ENCODE results near the gene RBBP9.
"Not testable (repeated sequence)": the region's sequence is repeated elsewhere in the genome, so short reads cannot be mapped to it uniquely, and the experiment has no call there.

The RBBP9 gene

DNA sequence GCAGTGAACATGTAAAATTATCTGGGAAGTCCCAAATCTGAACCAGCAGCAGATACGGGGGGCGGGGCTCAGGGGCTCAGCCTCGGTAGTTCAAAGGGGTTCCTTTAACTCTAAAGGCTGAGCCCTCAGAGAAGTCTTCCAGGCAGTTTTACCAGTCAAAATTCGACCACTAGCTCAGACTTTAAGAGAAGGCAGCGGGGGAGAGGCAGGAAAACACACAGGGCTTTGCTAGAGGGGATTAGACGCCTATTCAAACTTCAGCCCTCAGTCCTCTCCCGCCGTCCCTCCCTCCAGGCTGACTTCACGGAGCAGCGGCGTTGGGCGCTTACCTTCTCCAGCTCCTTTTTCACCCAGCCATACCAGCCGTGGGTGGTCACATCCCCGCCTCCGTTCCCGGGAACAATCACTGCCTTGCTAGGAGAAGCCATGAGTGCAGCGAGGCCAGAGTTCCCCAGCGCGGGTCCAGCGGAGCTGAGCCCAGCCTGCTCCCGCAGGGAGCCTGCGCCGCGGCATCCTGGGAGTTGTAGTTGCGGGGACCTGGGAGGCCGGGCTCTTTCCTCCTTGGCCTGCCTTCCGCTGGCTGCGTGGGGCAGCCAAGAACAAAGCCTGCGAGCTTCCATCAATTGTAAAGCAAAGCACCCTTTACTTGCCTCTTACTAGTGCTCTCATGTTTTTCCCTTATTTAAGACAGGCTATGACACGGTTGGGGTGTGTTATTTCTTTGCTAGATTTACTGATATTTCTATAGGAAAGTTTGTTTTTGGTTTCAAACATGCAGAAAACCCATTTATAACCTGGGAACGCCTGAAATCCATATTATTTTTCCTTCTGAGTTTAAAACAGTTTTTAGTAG lies at the start of gene RBBP9:
RBBP9 (minus strand) TSS at position 486 of the 853 bp plus-strand sequence; CDS start at position 428, 58 bp downstream.
- TF ChIP-seq POLR2A (IDR thresholded peaks at IDR 0.05; ENCODE audit: low read length) (peak; percentile 21), GATA1 (IDR thresholded peaks at IDR 0.05; ENCODE audit: low read depth, low read length) (no peak)
- DNase-seq: peak; percentile 63 to 69

DNA sequence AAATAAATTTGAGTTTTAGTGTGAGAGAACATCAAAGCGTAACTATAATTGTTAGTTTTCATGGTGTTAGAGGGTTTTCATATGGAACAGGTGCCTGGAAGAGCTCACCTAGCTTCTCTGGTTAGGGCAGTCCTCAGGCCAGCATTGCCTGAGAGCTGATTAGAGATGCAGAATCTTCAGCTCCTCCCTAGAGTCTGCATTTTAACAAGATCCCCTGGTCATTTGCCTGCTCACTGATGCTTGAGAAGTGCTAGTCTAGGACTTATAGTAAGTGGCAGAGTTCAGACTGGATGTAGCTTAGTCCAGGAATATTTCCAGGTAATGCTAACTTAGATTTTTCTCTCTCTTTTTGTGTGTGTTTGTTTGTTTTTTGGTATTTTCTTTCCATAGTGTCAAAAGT lies 48.5 kb upstream of the RBBP9 start:
- no peak for DNase-seq
- TF ChIP-seq GATA1 (IDR thresholded peaks at IDR 0.05; ENCODE audit: low read depth, low read length) (no peak), POLR2A (IDR thresholded peaks at IDR 0.05; ENCODE audit: low read length) (no peak)

DNA sequence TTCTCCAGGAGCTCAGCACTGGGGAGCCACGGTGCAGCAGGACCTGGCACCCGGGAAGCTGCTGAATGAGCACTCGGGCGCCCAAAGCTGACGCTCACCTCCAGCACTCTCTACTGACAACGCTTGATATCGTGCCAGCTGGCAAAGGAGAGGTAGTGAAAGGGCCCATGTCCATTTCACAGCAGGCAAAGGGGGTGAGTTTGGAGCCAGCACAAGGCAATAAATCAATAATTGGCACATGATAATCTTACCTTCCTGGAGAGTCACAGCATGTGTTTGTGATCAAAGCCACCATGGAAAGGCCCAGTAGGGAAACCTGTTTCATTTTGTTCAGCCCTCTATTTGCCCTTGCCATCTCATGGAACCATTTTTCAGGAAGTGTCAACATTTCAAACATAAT lies 46.9 kb upstream of the RBBP9 start:
- DNase-seq: no peak

GRCh38 chr20:18543216-18543615 lies 46.2 kb upstream of the RBBP9 start:
- TF ChIP-seq GATA1 (IDR thresholded peaks at IDR 0.05; ENCODE audit: low read depth, low read length) (no peak), POLR2A (IDR thresholded peaks at IDR 0.05; ENCODE audit: low read length) (no peak)

More for the DNA sequence above, 46.9 kb upstream of the RBBP9 start:
- TF ChIP-seq GATA1 (IDR thresholded peaks at IDR 0.05; ENCODE audit: low read depth, low read length) (no peak), POLR2A (IDR thresholded peaks at IDR 0.05; ENCODE audit: low read length) (no peak)

DNA sequence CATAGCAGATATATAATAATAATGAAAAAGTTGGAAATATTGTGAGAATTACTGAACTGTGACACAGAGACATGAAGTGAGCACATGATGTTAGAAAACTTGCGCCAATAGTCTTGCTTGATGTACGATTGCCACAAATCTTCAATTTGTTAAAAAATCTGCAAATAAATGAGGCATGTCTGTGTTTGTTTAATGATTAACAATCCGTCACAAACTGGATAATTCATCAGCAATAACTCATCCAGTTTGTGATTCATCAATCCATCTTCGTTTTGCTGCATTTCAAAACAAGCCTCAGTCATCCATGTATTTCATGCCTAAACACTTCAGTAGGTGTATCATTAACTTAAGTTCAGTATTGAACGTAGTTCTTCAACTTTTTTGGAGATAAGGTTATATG lies 44.7 kb upstream of the RBBP9 start:
- TF ChIP-seq POLR2A (IDR thresholded peaks at IDR 0.05; ENCODE audit: low read length) (no peak), GATA1 (IDR thresholded peaks at IDR 0.05; ENCODE audit: low read depth, low read length) (no peak)
- DNase-seq: no peak

More at GRCh38 chr20:18543216-18543615, 46.2 kb upstream of the RBBP9 start:
- no peak for DNase-seq

DNA sequence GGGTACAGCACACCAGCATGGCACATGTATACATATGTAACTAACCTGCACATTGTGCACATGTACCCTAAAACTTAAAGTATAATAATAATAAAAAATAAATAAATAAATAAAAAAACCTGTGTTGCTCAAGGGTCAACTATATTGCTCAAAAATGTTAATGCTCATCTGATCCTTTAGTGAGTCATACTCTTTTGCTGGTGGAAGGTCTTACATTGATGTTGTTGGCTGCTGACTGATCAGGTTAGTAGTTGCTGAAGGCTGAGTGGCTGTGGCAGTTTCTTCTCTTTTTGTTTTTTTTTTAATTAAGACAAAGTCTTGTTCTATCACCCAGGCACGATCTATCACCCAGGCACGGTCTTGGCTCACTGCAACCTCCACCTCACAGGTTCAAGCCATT lies 40.6 kb upstream of the RBBP9 start:
- TF ChIP-seq POLR2A (IDR thresholded peaks at IDR 0.05; ENCODE audit: low read length) (no peak), GATA1 (IDR thresholded peaks at IDR 0.05; ENCODE audit: low read depth, low read length) (no peak)
- no peak for DNase-seq

GRCh38 chr20:18533978-18534644 lies 37.1 kb upstream of the RBBP9 start:
- TF ChIP-seq POLR2A (IDR thresholded peaks at IDR 0.05; ENCODE audit: low read length) (no peak), GATA1 (IDR thresholded peaks at IDR 0.05; ENCODE audit: low read depth, low read length) (no peak)

GRCh38 chr20:18533491-18533890 lies 36.5 kb upstream of the RBBP9 start:
- TF ChIP-seq GATA1 (IDR thresholded peaks at IDR 0.05; ENCODE audit: low read depth, low read length) (no peak), POLR2A (IDR thresholded peaks at IDR 0.05; ENCODE audit: low read length) (no peak)
- DNase-seq: no peak

More at GRCh38 chr20:18533978-18534644, 37.1 kb upstream of the RBBP9 start:
- DNase-seq: no peak

DNA sequence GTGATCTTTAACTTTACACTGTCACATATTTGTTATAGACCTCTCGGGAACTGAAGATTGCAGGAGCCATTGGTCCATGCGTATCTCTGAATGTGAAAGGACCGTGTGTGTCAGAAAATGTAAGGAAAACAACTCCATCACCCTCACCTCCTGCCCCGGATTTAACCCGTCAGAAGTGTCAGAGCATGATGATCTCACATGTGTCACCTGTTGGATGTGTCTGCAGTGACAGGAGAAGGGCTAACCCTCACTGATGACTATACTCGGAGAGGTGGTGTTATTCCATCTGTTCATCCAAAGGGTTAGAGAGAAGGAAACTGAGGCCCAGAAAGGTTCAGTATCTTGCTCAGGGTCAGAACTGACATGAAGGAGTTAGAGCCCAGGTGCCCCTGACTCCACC lies 35.6 kb upstream of the RBBP9 start:
- no peak for DNase-seq
- TF ChIP-seq POLR2A (IDR thresholded peaks at IDR 0.05; ENCODE audit: low read length) (no peak), GATA1 (IDR thresholded peaks at IDR 0.05; ENCODE audit: low read depth, low read length) (no peak)

GRCh38 chr20:18529041-18529440 lies 32.0 kb upstream of the RBBP9 start:
- TF ChIP-seq POLR2A (IDR thresholded peaks at IDR 0.05; ENCODE audit: low read length): no peak
- TF ChIP-seq GATA1 (IDR thresholded peaks at IDR 0.05; ENCODE audit: low read depth, low read length): no peak

DNA sequence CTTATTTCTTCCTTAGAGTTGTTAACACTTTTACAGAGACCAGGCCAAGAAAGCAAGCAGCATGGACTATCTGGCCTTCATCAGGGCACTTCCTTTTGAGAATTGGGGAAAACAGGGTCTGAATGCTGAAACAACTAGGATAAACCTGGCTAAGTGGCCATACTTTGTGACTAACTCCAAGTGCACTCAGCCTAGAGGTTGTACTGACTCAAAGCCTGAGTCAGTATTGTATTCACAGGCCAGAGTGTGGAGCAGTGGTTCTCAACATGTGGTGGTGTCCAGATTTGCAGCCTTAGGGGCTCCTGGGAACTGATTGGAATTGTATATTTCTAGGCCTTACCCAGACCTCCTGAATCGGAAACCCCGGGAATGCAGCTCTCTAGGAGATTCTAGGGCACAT lies 30.8 kb upstream of the RBBP9 start:
- no peak for DNase-seq
- TF ChIP-seq GATA1 (IDR thresholded peaks at IDR 0.05; ENCODE audit: low read depth, low read length) (no peak), POLR2A (IDR thresholded peaks at IDR 0.05; ENCODE audit: low read length) (no peak)

More at GRCh38 chr20:18529041-18529440, 32.0 kb upstream of the RBBP9 start:
- no peak for DNase-seq

DNA sequence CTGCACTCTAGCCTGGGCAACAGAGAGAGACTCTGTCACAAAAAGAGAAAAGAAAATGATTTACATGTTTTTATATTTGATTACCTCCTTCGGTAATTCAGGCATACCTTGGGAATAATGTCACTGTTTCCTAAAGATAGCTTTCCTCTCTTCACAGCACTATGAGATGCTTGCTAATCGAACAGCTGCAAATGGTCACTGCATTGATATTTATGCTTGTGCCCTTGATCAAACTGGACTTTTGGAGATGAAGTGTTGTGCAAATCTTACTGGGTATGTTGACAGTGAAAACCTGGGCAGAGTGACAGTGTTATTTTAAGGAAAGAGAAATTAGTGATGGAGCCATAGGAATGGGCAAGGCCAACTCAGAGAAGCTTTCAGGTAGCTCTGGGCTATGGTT lies 30.3 kb upstream of the RBBP9 start:
- no peak for DNase-seq
- TF ChIP-seq POLR2A (IDR thresholded peaks at IDR 0.05; ENCODE audit: low read length) (no peak), GATA1 (IDR thresholded peaks at IDR 0.05; ENCODE audit: low read depth, low read length) (no peak)

- DNase-seq: not testable (repeated sequence)
Observed at GRCh38 chr20:18526761-18527160, 29.7 kb upstream of the RBBP9 start.

DNA sequence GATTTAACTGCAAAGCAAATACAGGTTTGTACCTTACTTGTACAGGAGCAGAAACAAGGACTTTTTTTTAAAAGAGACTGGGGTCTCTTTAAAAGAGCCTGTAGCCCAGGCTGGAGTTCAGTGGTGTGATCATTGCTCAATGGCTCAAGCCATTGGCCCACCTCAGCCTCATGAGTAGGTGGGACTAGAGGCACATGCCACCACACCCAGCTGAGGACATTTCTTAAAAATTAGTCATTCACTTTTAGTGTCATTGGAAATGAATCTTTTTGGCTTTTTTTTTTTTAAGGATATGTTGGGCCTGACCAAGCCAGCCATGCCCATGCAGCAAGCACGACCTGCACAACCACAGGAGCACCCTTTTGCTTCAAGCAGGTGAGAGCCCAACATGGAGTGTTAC lies 27.6 kb upstream of the RBBP9 start:
- DNase-seq: no peak

DNA sequence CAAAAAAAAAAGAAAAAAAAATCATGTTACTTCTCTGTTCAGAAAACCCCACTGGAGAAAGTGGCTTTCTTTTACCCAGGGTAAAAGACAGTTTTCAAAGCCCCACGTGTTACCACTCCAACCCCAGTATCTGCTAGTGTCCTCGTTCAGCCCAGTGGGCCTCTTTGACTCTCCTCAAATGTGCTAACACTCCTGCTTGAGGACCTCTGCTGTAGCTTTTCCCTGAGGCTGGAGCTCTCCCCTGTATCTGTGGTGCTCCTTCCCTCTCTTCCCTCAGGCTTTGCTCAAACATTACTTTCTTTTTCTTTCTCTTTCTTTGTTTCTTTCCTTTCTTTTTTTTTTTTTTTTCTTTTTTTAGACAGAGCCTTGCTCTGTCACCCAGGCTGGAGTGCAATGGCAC lies 26.0 kb upstream of the RBBP9 start:
- DNase-seq: no peak
- TF ChIP-seq POLR2A (IDR thresholded peaks at IDR 0.05; ENCODE audit: low read length) (no peak), GATA1 (IDR thresholded peaks at IDR 0.05; ENCODE audit: low read depth, low read length) (no peak)

More for the DNA sequence above, 27.6 kb upstream of the RBBP9 start:
- TF ChIP-seq POLR2A (IDR thresholded peaks at IDR 0.05; ENCODE audit: low read length) (no peak), GATA1 (IDR thresholded peaks at IDR 0.05; ENCODE audit: low read depth, low read length) (no peak)

DNA sequence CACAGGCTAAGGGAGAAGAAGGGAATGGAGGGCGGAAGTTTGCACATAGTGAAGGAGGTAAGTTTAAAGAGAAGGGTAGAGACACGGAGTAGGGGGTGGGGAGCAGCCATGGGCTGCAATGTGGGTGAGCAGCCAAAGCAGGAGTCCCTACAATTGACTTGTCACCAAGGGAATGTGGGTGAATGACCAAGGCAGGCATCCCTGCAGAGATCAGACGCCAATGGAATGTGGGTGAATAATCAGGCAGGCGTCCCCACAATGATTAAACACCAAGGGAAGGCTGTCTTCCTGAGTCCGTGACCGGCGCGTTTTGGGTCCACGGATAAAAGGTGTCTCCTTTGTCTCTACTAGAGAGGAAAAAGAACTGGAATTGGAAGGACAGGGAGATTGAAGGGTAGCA lies 25.0 kb upstream of the RBBP9 start:
- DNase-seq: not testable (repeated sequence)

Data from erythroblast (primary cell).